GM12891 (cell line): Measurements from ENCODE around the gene PLD3.

Experiments
- POLR2A ChIP-seq: IDR thresholded peaks from 2 replicates; pipeline ENCODE4 v1.6.1; 2011; ENCODE audit warnings: low read depth, low read length, control low read depth
- POLR2AphosphoS5 ChIP-seq: IDR thresholded peaks from 2 replicates; pipeline ENCODE4 v1.6.1; 2011; ENCODE audit warnings: low read depth, low read length, control low read depth
- POU2F2 ChIP-seq: IDR thresholded peaks from 2 replicates; pipeline ENCODE4 v1.6.1; 2011; ENCODE audit warnings: low read depth, mild to moderate bottlenecking, control low read depth, low read length, moderate library complexity
- TAF1 ChIP-seq: IDR thresholded peaks from 2 replicates; pipeline ENCODE4 v1.6.1; 2011; ENCODE audit warnings: low read depth, low read length, control low read depth

DNA sequence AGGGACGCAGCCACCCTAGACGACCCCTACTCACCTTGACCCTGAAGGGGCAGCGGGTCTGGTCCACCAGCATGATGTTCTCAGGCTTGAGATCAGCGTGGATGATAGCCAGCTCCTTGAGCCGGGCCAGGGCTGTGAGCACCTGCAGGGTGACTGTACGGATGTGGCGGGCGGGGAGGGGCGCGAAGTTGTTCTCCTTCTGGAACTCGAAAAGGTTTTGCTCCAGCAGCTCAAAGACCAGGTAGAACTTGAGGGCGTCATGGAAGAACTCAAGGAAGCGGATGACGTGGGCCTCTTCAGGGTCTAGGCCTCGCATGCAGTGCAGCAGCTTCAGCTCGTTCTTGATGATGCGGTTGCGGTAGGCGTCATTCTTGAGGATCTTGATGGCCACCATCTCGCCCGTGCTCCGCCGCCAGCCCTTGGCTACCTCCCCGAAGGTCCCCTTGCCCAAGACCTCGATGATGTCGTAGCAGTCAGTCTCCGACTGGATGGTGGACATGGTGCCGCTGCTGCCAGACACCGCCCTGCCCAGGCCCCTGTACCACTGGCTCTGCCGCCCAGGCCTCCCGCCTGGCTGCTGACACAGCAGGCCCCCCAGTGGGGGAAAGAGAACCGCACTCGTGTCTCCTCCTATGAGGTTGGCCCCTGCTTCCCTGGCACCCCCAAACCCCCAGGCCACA lies 41.0 kb downstream of the PLD3 start:
- TF ChIP-seq POLR2A (no peak), TAF1 (no peak), POLR2AphosphoS5 (no peak), POU2F2 (no peak)
